ENCODE measurements around the gene TNFSF12.
A peak's percentile ranks its signal among the peaks of the same experiment; 100 is the strongest.

TNFSF12 gene

GRCh38 chr17:7588553-7589203, 39.8 kb downstream of the TNFSF12 start:
- H3K4me3 ChIP-seq (ENCODE audit: low read depth, low read length), result no peak overlapping the region
- no peak for TF ChIP-seq CTCF (IDR thresholded peaks at IDR 0.05; ENCODE audit: borderline replicate concordance, insufficient read depth, low read depth, low read length)

GRCh38 chr17:7589204-7589868, 40.5 kb downstream of the TNFSF12 start:
- no peak overlapping the region for H3K4me3 ChIP-seq (ENCODE audit: low read depth, low read length)
- peak; percentile 90 for TF ChIP-seq CTCF (IDR thresholded peaks at IDR 0.05; ENCODE audit: borderline replicate concordance, insufficient read depth, low read depth, low read length)

- TF ChIP-seq CTCF (IDR thresholded peaks at IDR 0.05; ENCODE audit: borderline replicate concordance, insufficient read depth, low read depth, low read length), result no peak
- H3K4me3 ChIP-seq (ENCODE audit: low read depth, low read length), result no peak within 1 kb of the TSS
Observed at GRCh38 chr17:7589891-7590691, 41.2 kb downstream of the TNFSF12 start, which contains the start of gene SOX15. Gene SOX15, minus strand, starts transcription at chr17:7590094. Its CDS starts 418 bp downstream, at chr17:7589676.

GRCh38 chr17:7590743-7591142, 41.9 kb downstream of the TNFSF12 start:
- no peak for TF ChIP-seq CTCF (IDR thresholded peaks at IDR 0.05; ENCODE audit: borderline replicate concordance, insufficient read depth, low read depth, low read length)
- no peak overlapping the region for H3K4me3 ChIP-seq (ENCODE audit: low read depth, low read length)

GRCh38 chr17:7591596-7591995, 42.7 kb downstream of the TNFSF12 start:
- H3K4me3 ChIP-seq (ENCODE audit: low read depth, low read length), result no peak overlapping the region
- no peak for TF ChIP-seq CTCF (IDR thresholded peaks at IDR 0.05; ENCODE audit: borderline replicate concordance, insufficient read depth, low read depth, low read length)

- TF ChIP-seq CTCF (IDR thresholded peaks at IDR 0.05; ENCODE audit: borderline replicate concordance, insufficient read depth, low read depth, low read length), result no peak
- H3K4me3 ChIP-seq (ENCODE audit: low read depth, low read length), result no peak overlapping the region
Observed at GRCh38 chr17:7592422-7593021, 43.7 kb downstream of the TNFSF12 start.

All from GM12875 (cell line).